ENCODE measurements around the gene WBP2.
"Not testable (repeated sequence)": the region's sequence is repeated elsewhere in the genome, so short reads cannot be mapped to it uniquely, and the experiment has no call there.

WBP2 gene

GRCh38 chr17:75888484-75888883, 33.3 kb upstream of the WBP2 start:
- DNase-seq (ENCODE audit: low spot score), result no peak

GRCh38 chr17:75885860-75886259, 30.7 kb upstream of the WBP2 start:
- DNase-seq (ENCODE audit: low spot score), result not testable (repeated sequence)

GRCh38 chr17:75885431-75885830, 30.3 kb upstream of the WBP2 start:
- no peak for DNase-seq (ENCODE audit: low spot score)

GRCh38 chr17:75881678-75882454, 26.7 kb upstream of the WBP2 start:
- no peak for DNase-seq (ENCODE audit: low spot score)

- DNase-seq (ENCODE audit: low spot score), result peak; percentile 22
Observed at GRCh38 chr17:75880266-75880665, 25.1 kb upstream of the WBP2 start.

GRCh38 chr17:75878174-75878998, 23.3 kb upstream of the WBP2 start, which contains the start of gene TRIM47:
Gene TRIM47, minus strand, starts transcription at chr17:75878581. Its CDS starts 33 bp downstream, at chr17:75878548.
- no peak for DNase-seq (ENCODE audit: low spot score)

- peak; percentile 58 for DNase-seq (ENCODE audit: low spot score)
Observed at GRCh38 chr17:75877752-75878173, 22.6 kb upstream of the WBP2 start.

- DNase-seq (ENCODE audit: low spot score), result no peak
Observed at GRCh38 chr17:75876938-75877751, 22.0 kb upstream of the WBP2 start.

GRCh38 chr17:75876190-75876937, 21.2 kb upstream of the WBP2 start:
- DNase-seq (ENCODE audit: low spot score), result no peak

GRCh38 chr17:75875940-75876189, 20.7 kb upstream of the WBP2 start:
- no peak for DNase-seq (ENCODE audit: low spot score)

- DNase-seq (ENCODE audit: low spot score), result no peak
Observed at GRCh38 chr17:75875182-75875939, 20.2 kb upstream of the WBP2 start.

- DNase-seq (ENCODE audit: low spot score), result no peak
Observed at GRCh38 chr17:75874323-75875181, 19.4 kb upstream of the WBP2 start.

- no peak for DNase-seq (ENCODE audit: low spot score)
Observed at GRCh38 chr17:75873587-75874322, 18.6 kb upstream of the WBP2 start.

GRCh38 chr17:75872434-75873351, 17.6 kb upstream of the WBP2 start:
- no peak for DNase-seq (ENCODE audit: low spot score)

GRCh38 chr17:75870228-75870627, 15.1 kb upstream of the WBP2 start:
- DNase-seq (ENCODE audit: low spot score), result not testable (repeated sequence)

- no peak for DNase-seq (ENCODE audit: low spot score)
Observed at GRCh38 chr17:75869282-75870141, 14.4 kb upstream of the WBP2 start.

GRCh38 chr17:75868730-75869281, 13.7 kb upstream of the WBP2 start:
- not testable (repeated sequence) for DNase-seq (ENCODE audit: low spot score)
